HG03097 (cell line): ENCODE measurements around the gene DDX59.

Experiments used
- ATAC-seq: cut with Tn5 transposase; IDR thresholded peaks from one replicate; pipeline ENCODE4 v1.9.1; 2021; ENCODE audit not compliant: unreplicated experiment, low FRiP score

The DDX59 gene

DNA sequence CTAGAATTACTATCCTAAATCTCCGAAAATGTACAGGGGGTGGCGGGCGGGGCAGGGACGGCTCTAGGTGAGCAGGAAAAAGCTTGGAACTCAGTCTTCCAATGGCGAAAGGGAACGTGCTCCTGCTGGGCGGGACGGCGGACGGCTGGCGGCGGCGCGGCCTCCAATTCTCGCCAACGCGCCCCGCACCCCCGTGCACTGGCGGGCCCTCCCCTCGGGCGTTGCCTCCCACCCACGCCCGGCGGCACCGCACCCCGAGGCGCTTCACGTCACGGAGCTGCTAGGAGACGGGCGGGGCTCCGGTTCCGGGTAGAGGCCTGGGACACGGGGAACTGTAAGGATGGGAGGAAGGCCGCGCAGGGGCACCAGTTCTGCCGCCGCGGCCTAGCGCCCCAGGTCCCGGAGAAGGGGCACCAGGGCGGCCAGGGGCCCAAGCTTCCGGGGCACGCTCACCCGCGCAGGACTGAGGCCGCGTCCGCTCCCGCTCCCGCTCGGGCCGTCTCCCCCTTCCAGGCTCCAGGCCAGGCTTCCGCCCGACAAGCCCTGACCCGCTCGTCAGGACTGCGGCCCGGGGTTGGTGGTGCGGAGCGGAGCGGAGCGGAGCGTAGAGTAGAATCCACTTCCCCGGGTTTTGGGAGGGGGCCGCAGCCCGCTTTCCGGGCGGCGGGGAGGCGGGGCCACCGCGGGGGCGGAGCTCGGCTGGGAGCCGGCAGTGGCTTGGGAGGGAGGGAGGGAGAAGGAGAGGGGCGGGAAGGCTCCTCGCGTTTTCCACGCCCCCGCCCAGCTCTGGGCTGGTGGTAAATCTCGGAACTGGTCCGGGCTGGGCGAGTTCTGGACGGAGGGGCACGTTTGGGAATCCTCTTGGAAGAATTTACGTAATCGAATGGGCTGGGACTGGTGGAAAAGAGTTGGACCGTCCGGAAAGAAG lies at the start of gene DDX59:
Gene DDX59, minus strand, starts transcription at position 594 of the 928 bp plus-strand sequence. CDS start 3,167 bp downstream, outside the sequence.
- ATAC-seq: peak; percentile 82

DNA sequence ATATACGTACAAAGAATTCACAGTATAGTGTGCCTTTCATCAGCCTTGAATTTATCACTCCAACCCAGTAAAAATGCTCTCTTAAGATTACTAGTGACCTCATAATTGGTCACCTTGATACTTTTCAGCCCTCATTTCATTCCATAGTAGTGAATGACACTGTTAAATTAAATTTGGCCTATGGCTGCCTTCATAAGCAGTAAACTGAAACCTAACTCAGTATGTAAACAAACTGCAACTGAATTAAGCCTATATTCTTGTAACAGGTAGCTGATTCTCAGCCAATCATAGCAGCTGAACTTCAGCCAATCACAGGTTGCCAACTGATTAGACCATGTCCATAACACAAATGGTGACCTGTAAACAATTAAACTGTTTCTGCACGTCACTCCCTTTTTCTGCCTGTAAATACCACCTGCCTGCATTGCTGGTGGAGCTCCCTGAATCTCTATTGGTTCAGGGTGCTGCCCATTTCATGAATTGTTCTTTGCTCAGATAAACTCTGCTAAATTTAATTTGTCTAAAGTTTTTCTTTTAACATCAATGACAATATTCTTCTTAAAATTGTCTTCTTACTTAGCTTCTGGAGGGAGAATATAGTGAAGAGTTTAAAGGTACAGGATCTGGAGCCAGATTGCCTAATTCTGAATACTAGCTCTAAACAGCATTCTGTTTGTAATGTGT lies 44.9 kb upstream of the DDX59 start:
- ATAC-seq: no peak

DNA sequence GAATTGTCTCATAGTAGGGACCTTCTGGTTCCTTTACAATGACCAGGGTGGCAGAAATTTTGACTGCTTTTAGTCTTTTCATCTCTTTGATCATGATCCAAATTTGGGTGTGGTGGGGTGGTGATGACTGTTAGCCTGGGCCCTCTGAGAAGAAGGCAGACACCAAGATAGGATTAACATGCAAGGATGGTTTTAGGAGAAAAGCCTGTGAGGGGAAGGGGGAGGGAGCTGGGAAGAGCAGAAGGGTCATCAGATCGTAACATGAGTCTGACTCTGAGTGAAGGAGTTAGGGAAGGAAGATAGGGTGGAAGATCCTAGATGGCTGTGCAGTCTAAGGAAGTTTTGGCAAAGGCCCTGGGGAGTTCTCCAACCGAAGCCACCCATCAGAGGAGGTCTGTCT lies 40.5 kb upstream of the DDX59 start:
- ATAC-seq: no peak

DNA sequence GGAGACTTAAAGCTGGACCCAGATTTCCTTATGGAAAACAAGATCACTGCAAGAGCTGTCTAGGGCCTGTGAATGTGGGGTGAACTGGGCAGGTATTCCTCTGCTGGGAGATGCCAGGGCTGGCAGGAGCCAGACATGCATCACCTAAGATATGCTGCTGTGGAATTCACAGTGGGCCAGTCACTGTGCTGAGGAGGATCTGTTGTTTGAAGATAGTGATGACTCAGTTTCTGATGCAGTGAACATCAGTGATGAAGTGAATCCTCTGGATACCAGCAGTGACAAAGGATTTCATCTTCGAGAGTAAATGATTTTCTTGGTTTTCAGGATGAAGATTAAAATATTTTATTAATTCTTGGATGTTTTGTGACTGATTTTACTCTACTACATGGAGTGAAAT lies 39.1 kb upstream of the DDX59 start:
- ATAC-seq: no peak

DNA sequence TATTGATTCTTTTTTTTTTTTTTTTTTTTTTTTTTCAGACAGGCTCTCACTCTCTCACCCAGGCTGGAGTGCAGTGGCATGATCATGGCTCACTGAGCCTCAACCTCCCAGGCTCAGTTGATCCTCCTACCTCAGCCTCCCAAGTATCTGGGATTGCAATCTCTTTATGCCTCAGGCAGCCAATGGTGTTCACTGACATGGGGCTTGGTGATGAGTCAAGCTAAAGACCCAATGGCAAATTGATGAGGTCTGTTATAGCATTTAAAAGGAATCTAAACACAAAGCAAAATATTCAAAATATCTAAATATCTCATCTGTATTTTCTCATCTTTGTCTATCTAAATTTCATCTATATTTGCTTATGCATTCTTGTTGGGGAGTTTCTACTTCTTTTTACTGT lies 38.5 kb upstream of the DDX59 start:
- ATAC-seq: no peak

DNA sequence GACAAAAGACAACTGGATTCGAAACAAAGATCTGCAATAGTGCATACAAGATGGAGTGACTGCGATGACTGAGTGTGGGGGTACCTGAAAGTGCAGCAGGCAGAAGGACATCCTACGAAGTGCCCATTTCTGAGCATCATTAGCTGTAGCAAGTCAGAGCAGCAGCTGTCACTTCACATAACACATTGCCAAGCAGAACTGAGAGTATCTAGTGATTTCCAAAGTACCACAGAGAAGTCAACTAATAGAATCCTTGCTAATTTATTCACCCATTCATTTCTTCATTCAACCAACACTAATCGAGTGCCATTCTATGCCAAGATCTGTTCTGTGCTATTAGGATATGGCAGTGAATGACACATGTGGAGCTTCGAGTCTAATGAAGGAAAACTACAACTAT lies 37.4 kb upstream of the DDX59 start:
- no peak for ATAC-seq

DNA sequence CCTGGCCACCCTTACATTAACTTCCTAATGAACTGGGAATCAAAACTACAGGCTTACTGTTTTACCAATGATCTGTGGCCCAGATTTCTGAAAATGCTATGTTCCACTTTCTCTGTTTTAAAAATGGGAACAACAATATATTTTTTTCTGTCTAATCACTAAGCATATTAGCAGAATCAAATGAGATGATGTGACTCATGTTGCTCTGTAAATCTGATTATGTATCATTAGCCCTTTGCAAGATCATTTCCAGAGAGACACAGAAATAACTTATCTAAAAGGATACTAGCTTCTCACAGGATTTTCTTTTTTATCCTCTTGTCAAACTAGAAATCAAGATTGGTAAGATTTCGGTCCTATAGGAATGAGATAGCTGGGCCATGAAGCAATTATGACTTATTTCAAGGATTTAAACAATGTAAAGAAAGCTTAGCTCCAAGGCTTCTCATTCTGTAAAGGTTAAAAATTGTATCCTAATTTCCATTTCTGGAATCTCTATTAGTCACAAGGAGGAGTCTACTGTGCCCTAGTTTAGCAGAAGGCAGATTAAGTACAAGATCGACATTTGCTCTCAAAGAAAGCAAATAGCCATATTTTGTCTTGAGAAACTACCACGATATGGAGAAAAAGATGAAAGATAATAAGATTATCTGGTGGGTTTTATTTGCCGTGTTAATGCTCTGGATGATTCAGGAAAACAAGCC lies 36.6 kb upstream of the DDX59 start:
- no peak for ATAC-seq

DNA sequence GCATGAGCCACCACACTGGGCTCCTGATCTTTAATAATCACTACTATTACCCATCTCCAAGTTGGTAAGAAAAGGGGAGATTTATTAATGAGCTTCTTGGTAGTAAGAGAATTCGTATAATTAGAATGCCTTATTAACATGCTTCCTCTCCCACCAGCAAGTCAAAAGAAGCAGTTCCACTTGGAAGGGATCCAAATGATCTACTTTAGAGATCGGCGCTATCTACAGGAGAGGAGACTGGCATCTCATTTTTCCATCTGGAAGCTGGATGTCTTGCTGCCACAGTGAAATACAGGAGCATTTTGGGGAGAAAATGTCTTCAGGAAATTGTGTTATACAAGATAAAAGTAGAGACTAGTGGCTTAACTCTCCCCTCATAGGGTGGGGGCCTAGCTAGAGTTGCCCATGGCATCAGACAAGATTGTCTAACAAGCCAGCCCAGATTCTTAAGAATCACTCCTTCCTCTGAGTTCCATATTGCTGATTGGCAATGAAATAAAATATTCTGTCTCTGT lies 35.3 kb upstream of the DDX59 start:
- ATAC-seq: no peak

DNA sequence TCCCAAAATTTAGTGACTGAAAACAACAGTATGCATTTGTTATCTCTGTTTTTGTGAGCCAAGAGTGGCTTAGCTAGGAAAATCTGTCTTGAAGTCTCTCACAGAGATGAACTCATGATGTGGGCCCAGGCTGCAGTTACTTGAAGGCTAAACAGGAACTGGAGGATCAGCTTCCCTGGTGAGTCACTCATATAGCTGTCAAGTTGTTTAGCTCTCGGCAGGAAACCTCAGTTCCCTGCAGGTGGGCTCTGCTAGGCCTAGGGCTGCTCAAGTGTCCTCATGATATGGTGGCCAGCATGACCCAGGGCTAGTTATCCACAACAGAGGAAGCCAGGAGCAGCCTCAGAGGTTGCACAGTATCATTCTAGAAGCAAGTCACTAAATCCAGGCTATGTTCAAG lies 30.2 kb upstream of the DDX59 start:
- ATAC-seq: no peak

DNA sequence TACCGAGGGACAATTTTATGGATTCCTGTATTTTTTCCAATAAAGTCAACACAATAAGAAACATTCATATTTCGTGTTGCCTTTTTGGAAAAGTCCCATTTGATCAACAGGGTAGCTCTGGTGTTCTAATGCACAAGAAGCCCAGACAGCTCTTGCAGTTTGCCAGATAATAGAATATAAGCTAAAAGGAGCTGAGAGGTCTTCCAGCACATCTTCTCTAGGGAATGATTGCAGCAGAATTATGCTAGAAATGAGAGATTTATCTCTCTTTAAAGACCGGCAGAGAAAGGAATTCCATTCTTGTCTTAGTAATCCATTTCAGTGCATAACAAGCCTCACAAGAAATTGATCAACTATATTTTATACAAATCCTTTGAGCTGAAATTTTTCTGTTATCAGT lies 25.0 kb upstream of the DDX59 start:
- ATAC-seq: no peak

DNA sequence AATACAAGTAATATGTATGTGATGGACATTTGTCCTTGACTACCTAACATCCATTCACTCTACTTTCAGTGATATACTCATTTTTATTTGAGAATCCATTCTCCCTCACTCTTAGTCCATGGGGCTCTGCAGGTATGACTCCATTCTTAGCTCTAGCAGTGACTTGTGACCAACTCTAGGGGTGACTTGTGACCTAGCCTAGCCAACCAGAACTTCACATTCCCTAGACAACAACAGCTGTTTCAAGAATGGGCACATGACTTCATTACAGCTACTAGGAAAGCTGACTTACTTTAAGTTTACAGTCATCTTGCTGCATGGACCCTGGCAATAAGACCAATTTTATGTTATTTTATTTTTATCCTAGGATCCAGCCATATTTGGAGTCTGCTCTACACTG lies 23.6 kb upstream of the DDX59 start:
- no peak for ATAC-seq

DNA sequence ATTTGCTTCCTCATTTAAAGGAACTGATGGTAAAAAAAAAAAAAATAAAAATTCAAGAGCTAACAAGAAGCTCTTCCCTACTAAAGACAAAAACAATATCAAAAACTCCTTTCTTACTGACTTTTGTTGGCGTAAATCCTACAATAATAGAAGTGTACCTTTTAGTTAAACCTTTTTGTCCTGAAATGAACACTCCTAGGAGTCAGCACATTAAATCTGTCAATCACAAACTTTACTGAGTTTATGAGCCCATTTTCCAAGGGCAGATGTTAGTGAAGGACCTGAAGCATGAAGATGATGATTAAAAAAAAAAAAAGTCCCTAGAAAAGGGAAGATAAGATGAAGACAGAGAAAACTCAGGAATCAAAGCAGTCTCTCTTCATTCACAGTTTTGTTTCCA lies 22.6 kb upstream of the DDX59 start:
- ATAC-seq: no peak

DNA sequence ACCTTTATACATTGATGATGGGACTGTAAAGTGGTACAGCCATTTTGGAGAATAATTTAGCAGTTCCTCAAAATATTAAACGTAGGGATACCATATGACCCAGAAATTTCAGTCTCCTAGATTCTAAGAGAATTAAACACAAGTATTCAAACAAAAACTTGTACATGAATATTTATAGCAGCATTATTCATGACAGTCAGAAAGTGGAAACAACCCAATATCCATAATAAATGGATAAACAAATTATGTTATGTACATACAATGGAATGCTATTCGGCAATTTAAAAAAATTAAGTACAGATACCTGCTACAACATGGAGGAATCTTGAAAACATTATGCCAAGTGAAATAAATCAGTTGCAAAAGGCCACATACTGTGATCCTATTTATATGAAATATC lies 16.9 kb upstream of the DDX59 start:
- ATAC-seq: no peak

DNA sequence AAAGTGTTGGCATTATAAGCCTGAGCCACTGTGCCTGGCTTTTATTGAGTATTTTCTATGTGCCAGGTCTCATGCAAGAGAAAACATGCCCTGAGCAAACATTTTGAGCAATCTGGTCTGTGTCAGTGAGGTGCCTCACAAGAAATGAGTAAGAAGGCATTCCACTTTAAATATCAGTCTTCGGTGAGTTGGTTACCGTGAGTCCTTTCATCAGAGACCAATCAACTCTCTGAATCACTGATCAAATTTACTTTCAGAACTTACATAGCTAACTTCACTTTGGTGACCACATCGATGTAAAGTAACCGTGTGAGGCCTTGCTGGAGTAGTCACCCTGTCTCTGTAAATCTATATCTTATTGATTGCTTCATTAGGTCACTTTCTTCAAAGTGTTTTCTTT lies 14.3 kb upstream of the DDX59 start:
- ATAC-seq: no peak

DNA sequence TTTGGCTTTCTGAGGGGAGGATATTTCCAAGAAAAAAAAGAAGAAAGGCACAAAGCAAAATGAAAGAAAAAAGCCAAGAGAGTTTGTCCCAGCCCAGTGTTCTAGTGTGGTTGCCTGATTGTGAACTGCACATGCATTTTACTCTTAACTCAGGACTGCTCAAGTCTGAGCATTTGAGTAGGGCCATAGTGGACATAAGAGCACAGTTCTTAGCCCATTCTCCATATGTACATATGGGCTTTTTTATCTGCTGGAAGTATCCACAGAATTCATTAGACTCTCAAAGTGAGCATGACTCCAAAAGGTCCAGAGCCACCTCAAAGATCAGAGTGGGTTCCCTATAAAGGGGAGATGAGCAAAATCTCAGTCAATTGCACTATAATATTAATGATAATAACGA lies 13.6 kb upstream of the DDX59 start:
- no peak for ATAC-seq

DNA sequence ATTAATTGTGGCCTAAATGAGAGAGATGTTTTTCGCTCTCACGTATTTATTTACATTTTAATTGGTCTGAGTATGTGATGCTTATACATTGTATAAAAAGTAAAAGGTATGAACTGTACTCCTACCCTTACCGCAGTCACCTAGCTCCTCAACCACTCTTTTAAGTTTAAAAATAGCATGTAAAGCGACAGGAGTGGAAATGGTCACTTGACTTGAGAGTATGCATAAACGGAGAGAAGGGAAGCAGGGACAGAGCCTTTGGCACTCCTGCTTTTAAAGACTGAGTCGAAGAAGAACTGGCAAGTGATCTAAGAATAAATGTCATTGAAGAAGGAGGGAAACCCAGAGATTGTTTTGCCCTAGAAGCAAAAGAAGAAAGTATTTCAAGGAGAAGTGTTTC lies 11.5 kb upstream of the DDX59 start:
- ATAC-seq: no peak

DNA sequence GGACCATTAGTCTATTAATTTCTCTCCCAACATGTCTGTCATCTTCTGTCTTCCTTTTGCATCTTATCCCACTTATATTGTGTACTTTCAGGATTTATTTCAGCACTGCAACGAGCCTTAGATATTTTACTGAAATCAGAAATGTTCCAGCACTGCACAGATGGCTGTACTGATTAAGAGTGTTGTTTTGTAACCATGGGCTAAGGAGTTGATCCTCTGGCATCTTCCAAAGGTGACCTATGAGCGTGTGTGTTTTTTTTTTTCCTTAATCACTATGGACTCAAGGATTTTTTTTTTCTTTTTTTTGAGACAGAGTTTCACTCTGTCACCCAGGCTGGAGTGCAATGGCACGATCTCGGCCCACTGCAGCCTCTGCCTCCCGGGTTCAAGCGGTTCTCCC lies 7.1 kb upstream of the DDX59 start:
- no peak for ATAC-seq

DNA sequence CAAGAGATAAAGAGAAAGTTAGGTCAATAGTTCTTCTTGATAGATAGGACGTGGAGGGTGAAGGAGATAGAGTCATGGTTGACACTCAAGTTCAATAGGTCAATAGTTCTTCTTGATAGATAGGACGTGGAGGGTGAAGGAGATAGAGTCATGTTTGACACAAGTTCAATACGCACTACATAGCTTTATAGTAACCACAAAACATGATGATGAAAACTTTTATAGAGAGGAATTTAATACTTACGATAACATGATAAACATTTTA lies 5.8 kb upstream of the DDX59 start:
- no peak for ATAC-seq

DNA sequence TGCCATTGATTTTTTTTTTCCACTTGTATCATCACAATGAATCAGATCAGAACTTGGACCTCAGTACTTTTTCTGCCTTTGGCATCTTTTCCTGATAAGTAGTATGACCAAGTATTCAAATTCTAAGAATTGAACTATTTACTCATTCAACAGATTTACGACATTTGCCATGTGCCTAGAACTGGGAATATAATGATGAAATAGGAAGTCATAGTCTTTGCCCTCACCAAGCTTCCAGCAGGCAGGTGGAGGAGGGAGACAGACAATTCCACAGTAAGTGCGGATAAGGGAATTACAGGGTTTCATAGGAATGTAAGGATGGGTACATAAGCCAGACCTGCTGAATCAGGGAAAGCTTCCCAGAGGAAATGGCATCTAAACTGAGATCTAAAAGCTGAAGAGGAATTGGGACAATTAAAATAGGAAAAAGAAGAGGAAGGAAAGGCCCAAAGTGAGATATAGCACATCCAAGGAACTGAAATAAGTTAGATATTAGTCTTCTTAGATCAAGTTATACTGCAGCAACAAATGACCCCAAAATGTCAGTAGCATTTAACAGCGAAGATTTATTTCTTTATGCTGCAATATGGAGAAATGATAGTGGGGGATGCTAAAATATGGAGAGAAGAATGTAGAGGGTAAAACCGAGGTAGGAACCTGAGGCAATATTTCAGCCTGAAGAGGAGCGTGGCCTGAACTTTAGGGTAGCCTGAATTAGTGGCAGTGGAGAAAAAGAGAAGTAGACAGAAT lies 5.3 kb upstream of the DDX59 start:
- ATAC-seq: no peak

DNA sequence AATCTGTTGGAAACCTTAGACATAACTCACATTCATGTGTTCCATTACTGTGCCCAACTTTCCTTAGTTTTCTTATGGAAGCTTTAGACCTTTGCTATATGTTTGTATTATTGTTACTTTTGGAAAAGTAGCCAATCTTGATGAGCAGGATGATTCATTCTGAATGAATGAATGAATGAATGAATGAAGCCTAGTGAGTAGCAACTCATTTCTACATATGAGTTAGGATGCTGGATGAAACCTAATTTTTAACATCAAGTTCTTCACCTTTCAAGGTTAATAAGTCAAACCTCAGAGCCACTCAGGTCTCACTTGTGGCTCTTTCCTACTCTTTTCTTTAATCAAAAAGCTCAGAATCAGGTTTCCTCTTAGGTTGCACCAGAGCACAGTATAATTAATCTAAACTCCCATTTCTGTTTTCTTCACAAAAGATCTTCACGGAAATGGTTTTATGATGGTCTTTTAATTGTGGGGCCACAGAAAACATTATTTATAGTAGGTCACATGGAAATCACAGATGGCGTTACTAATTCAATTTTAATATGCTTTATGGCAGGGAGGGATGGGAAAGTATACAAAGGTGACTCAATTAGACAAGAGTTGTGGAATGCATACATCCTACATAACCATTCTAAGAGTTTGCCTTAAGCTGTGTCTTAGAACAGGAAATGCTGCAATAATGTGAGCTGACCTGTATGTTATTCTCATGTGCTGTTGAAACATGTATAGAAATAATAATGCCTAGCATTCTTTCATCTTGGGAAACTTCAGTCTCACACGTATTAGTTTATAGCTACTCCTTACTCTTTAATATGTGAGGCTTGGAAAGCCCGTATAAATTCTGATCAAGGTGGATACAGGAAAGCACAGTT lies 4.5 kb upstream of the DDX59 start:
- no peak for ATAC-seq
